Measurements from ENCODE around the gene ANTXR1.
"Not testable (repeated sequence)": the region's sequence is repeated elsewhere in the genome, so short reads cannot be mapped to it uniquely, and the experiment has no call there.

The ANTXR1 gene

DNA sequence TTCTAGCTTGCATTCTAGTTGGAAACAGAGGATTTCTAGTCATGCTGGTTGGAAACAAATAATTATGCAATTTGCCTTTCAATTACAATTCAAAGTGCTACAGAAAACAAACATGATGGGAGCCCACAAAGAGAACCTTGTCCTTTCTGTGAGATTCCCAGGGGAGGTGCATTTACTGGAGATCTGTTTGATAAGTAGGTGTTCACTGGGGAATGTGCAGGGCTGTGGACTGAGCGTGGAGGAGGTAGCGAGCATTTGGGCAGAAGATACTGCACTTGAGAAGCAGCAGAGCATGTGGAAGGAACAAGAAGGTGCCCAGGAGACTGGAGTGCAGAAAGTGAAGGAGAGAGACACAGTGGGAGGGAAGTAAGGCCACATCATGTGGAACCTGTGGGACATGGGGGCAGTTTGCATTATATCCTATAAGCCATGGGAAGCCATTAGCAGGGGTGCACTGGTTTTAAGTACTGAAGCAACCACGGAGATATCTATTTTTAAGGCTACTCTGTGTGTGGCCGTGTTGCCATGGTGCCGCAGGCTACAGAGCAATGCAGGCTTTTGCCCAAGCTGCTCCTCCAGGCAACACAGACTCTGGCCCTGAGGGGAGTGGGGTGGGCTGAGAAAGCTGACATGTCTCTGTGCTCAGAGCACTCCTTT, 154.0 kb downstream of the ANTXR1 start:
- no peak for DNase-seq (ENCODE audit: low spot score)

DNA sequence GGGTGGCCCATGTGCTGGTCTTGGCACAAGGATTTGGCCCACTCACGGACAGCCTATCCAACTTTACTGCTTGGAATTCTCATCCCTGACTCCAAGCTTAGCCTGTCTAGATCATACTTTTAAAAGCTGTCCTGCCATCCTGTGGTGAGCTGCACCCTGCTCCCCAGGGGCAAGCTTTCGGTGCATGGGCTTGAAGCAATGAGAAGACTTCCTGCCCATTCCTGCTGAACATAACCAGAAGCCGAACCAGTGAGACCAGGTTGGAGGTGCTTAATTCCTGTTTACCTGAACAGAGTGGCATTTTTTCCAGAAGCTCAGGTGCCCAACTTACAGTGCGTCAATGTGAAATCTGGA, 154.5 kb downstream of the ANTXR1 start:
- DNase-seq (ENCODE audit: low spot score), result no peak

DNA sequence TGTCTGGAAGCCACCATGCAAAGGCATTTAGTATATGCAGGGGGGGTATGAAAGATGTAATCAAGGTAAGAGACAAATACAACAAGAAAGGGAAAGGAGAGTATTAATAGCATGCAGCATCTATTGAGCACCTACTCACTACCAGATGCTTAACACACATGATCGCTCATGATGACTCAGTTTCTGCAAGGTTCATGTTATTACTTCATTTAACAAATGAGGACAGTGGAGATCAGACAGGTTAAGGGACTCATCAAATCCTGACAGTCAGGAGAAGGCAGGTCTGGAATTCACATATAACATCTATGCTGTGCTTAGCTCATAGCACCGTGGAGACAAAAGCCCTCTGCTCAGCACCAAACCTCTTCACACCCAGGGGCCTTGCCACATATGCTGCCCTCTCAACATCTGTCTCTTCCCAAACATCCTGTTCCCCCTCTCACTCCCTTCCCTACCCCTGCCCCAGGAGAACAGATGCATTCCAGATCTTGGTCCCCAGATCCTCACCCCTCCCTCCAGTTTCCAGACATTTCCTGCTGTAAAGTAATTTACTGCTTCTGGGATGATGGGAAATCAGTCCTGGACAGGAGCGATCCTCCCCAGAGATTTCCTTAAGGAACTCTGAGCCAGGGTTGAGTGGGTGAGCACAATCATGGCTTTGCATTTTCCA, 155.3 kb downstream of the ANTXR1 start:
- DNase-seq (ENCODE audit: low spot score), result no peak

DNA sequence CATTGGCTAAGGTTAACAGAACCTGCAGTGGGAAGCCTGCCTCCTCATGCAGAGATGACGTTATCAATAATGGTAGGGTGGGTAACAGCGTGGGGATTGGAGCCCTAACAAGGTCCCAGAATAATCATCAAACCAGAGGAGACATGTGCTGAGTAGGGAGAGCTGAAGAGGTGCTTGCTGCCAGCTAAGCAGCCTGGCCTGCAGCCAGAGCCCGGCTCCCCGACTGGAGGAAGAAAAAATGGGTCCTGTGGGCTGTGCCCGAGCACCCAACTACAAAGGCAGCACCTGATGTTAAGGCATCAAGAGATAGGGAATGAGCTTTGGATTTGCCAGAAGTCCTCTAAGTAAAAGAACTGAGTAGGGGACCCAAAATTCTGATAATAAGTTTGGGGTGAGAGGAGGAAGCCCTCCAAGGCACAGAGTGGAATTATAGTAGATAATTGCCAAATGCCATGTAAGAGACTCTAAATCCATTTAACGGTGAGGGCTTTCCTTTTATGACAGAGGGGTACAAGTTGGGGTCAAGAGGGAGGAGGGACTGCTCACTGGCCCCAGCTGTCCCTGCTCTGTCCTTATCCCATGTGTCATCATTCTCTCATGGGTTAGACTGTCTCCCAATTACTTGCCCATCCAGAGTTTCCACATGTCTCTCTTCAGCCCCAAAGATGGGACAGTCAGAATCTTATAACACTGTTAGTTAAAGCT, 156.1 kb downstream of the ANTXR1 start:
- DNase-seq (ENCODE audit: low spot score), result no peak

DNA sequence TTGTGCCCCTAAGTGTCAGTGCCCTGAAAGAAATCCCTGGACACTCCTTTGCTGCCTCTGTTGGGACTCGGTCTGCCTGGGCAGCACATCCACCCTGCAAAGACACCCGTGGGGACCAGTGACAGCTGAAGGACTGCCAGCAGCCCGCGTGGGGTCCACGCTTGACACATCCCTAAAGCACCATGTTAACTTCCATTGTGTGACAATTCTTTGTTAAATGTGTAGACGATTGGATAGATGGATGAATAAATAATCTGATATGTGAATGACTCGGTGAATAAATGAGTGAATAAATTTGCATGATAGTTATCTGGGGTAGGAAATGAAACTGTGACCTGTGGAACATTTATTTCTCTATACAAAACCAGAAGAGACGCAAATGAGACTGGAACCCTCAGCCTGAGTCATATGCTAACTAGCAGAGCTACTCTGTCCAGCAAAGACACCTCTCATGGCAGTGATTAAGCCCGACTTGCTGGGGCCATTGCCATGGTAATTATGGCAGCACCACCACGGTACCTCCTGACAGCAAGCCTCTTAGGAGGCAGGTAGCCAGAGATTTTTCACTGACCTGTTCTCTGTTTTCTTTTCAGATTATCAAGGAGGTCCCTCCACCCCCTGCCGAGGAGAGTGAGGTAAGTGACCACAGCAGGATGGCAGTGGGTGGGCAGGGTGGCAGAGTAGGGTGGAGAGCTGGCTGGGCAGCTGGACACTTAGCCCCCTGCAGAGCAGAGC, 156.8 kb downstream of the ANTXR1 start:
- DNase-seq (ENCODE audit: low spot score), result no peak

DNA sequence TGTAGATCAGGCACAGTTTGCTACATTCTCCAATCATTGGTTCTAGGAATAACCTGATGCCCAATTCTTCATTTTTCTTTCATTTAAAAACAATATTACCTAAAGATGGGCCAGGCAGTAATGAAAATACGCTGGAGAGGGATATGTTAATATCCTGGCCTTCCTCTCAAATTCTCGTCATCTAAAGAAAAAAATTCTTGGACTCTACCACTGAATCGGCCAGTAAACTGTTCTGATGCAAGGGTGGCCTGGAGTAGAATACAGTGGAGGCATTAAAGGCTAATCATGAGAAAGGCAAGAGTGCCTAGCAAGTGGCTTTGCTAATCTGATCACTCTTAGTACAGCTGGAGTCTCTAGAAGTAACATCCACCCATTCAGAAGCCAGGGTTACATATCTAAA, 157.7 kb downstream of the ANTXR1 start:
- no peak for DNase-seq (ENCODE audit: low spot score)

DNA sequence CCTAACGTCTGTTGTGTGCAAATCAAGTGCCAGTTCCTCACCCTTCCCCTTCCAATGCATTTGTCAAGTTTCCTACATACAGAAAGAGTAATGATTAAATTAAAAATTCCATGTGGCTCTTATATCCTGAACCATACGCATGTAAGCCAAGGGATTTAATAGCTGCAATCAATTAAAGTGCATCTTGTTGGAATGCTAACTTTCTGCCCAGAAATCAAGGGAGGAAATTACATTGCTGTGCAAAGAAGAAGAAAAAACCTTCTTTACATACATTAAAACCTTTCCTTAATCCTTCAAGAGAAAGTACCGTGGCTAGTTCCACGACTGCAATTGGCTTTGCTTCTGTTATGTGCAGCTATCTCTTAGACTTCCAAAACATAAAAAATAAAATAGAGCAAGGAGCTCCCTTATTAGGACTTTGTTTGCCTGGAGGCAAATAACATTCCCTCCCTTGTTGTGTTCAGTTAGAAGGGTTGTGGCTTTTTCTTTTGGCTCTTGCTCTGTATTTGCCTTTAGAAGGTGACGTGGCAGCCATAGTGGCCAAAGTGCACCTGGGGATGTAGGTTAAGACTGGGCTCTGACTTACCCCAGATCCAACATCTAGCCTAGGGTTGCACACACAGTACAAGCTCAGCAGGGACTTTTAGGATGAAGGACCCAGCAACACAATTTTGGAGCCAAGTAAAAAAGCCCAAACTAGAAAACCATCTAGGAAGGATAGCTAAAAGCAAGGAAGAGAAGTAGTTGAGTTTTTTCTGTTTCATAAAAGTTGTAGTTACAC, 158.3 kb downstream of the ANTXR1 start:
- DNase-seq (ENCODE audit: low spot score), result no peak

DNA sequence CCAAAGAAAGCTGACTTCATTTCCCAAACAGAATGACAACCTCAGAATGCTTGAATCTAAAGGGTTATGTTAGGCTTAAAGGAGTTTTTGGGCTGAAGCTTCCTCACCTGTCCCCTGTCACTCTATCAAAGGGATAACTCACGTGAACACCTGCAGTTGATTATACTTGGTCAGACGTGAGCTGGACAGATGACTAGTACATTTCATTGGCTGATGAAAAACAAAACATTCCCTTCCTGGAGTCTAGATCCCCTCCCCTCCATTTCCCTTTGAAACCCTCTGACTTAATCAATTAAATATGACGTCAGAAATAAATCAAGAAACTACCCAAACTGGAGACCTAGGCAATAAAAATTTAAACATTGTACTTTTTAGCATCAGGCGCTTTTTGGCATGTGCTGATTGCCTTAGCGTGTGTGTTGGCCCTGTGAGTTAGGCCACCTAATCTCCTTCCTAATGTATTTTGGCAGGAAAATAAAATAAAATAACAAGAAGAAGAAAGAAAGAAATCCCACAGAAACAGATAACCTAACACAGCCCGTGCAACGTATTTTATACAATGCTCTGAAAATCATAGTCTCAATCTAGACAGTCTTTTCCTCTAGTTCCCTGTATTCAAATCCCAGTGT, 159.0 kb downstream of the ANTXR1 start:
- no peak for DNase-seq (ENCODE audit: low spot score)

DNA sequence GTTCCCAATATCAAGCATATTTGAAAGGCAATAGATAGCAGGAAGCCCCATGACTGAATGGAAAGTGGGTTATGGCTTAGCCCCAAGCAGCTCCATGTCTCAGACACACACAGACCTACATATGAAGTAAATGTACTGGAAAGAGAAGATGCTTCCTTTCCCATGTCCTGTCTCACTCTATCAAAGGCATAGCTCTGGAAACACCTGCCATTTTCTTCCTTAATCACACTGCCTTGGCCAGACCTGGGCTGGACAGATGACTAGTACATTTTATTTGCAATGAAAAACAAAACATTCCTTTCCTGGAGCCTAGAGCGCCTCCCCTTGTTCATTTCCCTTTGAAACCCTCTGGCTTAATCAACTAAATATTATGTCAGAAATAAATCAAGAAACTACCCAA, 160.7 kb downstream of the ANTXR1 start:
- DNase-seq (ENCODE audit: low spot score), result no peak

DNA sequence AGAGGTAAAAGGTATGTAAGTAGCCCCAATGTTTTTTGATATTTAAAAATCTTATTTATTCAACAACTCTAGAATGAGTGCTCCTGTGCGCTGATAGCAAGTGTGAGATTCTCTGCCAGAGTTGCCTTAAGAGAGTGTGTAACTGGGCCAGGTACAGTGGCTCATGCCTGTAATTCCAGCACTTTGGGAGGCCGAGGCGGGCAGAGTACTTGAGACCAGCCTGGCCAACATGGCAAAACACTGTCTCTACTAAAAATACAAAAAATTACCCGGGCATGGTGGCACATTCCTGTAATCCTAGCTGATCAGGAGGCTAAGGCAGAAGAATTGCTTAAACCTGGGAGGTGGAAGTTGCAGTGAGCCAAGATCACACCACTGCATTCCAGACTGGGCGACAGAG, 161.2 kb downstream of the ANTXR1 start:
- DNase-seq (ENCODE audit: low spot score), result not testable (repeated sequence)

DNA sequence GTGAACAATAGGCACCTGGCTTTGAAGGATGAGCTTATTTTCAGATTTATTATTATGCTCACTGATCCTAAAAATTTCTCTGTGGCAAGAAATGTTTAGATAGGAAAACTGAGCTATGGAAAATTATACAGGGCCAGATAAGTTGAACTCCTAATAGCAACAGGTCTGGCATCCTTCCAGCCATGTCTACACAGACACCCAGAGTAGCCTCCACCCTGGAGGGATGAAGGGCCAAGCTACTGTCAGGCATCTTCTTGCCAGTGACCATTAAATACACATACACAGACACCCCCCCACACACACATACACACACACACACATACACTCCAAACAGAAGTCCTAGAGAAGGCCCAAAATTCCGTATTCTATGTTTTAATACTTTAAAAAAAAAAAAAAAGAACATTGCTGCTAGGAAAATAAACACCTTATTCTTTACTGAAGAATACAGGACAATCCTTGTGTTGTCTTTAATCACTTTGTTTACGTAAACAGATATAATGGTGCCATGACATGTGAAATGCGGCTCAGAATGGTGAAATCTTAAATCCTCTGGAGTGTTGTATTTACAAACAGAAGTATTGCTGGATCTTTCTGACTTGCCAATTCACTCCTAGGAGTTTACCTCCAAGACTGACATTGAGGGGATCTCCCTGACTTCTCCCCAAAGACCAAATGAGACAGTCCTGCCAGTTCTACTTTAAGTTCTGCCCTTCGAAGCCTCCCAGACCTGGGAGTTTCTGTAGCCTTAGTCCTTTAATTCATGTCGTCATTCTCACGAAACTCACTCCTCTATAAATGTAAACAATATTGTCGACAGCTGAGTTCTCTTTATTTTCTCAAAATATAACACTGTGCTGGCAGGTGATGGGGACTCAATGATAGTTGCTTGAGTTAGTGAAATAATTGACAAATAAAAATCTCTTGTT, 163.1 kb downstream of the ANTXR1 start:
- DNase-seq (ENCODE audit: low spot score), result no peak

DNA sequence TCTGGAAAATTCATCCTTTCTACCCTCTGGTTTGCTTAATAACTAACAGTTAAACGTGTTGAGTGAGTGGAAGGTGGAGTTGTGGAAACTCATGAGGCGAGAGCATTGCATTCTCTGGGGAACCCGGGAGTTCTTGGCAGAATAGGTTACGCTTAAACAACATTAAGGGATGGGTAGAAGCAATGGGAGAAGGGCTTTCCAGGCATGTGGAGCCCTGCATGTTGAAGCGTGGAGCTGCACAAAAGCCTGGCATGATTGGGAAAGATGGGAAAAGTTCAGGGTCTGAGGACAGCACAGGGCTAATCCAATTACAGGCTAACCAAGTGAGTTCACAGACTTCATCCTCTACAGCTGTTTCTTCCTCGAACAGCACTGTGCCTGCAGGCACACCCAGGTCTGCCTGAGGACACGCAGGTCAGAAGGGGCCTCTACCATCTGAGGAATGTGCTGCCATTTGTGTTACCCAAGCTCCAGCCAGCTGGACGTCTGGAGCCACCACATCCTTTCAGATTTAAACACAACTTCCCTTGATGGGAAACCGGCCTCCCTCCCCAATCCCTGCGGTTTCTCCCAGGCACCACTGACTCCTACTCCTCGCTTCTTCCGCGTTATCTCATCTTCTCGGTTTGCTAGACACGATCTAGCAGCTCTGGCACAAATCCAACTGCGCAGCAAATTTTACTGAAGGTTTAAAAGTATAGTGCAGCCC, 164.2 kb downstream of the ANTXR1 start:
- no peak for DNase-seq (ENCODE audit: low spot score)

DNA sequence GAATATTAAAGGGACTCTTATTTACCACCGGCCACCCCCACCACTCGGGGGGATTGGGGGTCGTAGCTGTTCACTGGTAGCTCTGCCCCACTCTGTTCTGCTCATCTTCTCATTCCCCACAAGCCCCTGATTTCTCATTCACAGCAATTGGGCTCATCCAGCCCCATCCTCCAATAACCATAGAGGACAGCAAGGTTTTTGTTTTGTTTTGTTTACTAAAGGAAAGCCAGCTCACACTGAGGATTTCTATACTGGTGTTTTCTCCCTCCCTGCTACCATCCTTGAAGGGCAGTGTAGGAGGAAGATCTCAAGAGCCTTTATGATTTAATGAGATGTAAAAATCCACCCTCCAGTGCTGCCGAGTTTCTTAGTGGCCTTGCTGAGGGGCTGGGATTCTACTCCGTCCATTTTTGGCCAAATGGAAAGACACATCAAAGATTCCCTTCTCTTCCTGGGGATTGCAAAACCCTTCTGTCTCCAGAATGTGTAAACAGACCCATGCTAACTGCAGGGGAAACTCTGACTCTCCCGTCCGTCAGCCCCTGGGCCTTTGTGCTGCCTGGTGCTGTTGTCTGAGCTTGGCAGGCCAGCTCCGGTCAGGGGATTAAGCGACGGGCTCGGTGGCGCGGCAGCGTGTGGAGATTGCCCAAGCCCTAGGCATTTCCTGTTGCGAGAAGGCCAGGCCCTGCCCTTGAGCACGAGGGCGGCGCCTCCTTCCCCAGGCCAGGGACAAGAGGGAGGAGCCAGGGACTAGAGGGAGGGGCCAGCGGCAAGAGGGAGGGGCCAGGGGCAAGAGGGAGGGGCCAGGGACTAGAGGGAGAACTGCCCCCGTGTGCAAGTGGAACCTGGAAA, 165.0 kb downstream of the ANTXR1 start:
- no peak for DNase-seq (ENCODE audit: low spot score)

DNA sequence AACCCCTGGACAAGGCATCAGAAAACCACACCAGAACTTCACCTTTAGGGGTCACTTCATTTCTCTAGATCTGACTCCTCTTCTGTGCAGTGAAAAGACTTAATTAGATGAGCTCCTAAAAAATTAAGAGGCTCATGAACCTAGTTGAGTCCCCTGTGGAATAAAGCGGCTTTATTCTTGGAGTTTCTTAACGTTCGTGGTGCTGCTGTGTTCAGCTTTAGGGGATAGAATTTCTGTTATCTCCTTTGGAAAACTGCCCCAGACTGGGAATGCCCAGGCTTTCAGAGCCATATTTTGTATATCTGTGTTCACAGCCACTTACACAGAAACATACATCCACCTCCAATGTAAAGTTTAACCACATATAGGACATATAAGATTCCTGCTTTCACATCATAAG, 165.8 kb downstream of the ANTXR1 start:
- DNase-seq (ENCODE audit: low spot score), result no peak

DNA sequence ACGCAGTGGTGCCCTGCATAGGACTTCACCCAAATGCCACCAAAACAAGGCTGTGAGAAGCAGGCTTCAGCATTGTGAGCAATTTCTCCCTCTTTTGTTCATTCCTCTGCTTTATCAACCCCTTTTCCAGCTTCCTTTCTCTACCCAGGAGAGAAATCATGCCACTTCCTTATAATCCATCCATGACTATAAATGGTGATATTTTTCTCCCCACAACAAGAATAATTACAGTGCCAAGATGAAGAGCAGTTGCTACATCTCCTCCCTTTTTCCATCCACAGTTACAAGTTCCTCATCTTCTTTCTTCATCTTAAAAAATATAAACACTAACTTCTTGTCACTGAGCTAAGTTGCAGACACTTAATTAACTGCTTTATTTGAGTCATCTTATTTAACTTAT, 167.2 kb downstream of the ANTXR1 start:
- DNase-seq (ENCODE audit: low spot score), result no peak

DNA sequence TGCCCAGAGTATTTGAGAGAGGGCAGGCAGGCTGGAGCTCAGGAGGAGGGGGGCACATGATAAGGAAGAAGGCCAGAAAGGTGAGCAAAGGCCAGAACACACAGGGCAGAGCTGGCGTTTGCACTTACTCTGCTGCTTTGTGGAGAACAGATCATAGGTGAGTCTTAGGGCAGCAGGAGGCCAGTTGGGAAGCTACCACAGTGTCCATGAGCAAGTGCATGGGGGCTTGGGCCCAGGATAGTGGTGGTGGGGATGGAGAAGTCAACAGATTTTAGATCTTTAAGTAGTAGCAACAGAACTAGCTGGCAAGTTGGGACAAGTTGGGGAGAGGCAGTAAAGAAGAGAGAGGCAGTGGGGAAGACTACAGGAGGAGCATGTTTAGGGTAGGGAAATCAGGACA, 168.0 kb downstream of the ANTXR1 start:
- no peak for DNase-seq (ENCODE audit: low spot score)

DNA sequence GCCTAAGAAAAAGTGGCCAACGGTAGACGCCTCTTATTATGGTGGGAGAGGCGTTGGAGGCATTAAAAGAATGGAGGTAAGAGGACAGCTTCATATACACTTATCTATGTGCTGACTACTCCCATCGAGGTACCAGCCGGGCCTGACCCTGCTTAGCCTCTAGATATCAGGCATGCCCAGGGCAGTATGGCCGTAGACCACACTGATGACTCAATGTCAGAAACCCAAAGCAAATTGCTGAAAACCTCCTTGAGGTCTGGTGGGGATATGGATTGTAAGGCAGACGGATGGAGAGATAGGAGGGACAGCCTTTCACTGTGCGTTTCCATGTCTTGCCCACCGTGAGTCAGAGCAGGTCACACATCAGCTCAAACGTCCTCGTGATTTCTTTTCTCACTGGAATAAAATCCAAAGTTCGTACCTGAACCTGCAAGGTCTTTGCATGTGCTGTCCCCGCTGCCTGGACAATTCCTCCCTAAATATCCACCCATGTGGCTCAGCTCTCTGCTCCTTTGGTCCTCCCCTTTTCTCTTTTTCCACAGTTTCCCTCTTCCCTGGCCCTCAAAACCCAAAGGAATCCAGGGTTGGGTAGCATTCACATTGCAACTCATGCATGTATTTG, 168.9 kb downstream of the ANTXR1 start:
- DNase-seq (ENCODE audit: low spot score), result no peak

DNA sequence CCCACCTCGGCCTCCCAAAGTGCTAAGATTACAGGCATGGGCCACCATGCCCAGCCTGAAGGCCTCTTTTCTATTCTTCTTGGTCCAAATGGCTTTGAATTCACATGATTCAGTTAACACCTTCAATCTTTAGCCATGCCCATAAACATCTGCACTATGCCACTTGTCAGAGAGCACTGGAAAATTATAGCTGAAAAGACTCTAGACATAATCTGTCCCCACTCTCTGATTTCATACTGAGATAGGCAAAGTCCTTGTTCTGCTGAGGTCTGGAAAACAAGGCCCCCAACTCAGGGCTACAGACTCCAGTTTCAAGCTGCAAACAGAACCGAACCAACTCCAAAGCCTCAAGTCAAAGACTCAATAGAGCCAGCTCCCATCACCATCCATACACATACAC, 170.7 kb downstream of the ANTXR1 start:
- no peak for DNase-seq (ENCODE audit: low spot score)
